SIG-M5 treated with dmso at 0.1 percent for 504 hours (cell line): ENCODE measurements around the gene CLCF1.
A peak's percentile ranks its signal among the peaks of the same experiment; 100 is the strongest.
"Not testable (repeated sequence)": the region's sequence is repeated elsewhere in the genome, so short reads cannot be mapped to it uniquely, and the experiment has no call there.

Experiments
- DNase-seq: peaks from one replicate; lab custom pipeline; 2025; ENCODE audit not compliant: unreplicated experiment; lab: John Stamatoyannopoulos, UW

The CLCF1 gene

DNA sequence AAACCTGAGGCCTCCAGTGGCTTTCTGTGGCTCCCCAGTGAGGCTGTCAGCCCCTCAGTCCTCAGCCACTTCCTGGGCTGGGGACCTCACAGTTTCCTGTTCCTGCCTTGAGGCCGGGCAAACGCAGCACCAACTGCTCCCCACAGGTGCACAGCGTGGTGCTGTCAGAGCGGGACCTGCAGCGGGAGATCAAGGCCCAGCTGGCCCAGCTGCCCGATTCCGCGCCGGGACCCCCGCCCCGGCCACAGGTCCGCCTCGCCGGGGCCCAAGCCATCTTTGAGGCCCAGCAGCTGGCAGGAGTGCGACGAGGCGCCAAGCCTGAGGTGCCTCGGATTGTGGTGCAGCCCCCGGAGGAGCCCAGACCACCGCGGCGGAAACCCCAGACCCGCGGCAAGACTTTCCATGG lies 35.9 kb upstream of the CLCF1 start:
- DNase-seq = no peak

DNA sequence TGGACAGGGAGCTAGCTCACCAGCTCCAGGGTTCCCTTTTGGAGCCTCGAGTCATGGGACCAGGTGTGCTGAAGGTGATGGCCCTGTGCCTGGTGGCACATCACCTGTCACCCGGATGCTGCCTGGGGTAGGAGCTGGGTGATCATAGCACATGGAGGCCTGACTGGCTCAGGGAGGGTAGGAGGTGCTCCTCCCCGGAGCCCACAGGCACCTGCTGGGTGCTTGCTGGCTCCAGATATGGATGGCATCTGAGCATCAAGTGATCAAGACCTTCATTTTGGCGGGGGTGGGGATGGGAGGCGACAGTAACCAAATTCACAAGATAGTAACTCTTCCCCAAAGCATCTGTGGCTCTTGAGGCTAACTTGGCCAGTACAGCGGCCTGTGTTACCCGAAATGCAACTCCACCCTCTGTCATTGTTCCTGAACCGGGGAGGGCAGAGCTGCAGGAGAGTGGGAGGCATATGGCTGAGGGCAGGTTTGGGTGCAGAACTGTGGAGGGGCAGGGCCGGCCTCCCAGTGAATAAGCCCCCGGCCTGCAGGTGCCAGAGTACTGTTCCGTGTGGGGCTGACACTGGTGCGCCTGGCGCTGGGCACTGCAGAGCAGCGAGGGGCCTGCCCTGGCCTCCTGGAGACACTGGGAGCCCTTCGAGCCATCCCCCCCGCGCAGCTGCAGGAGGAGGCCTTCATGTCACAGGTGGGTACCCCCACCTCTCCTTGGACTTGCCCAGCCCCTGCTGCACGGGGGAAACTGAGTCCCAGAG lies 35.2 kb upstream of the CLCF1 start:
- DNase-seq = no peak

DNA sequence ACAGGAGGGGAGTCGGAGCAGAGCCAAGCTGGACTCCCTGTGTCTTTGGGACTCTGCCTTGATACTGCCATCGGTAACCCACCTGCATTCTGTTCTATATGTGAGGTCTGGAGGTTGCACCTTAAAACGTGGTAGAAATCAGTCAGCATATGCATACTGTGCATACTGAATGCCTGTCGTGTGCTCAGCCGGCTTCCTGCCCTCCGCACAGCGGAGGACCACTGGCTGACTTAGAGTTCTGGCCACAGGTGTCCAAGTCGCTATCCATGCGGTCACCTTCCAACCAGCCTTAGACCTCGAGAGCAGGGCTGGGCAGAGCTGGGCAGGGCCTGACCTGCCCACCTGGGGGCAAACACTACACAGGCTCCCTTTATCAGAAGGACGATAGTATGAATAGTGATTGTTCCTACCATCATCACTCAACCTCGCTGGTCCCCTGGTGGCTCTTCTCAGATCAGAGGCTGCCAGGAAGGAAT lies 34.3 kb upstream of the CLCF1 start:
- DNase-seq = no peak

DNA sequence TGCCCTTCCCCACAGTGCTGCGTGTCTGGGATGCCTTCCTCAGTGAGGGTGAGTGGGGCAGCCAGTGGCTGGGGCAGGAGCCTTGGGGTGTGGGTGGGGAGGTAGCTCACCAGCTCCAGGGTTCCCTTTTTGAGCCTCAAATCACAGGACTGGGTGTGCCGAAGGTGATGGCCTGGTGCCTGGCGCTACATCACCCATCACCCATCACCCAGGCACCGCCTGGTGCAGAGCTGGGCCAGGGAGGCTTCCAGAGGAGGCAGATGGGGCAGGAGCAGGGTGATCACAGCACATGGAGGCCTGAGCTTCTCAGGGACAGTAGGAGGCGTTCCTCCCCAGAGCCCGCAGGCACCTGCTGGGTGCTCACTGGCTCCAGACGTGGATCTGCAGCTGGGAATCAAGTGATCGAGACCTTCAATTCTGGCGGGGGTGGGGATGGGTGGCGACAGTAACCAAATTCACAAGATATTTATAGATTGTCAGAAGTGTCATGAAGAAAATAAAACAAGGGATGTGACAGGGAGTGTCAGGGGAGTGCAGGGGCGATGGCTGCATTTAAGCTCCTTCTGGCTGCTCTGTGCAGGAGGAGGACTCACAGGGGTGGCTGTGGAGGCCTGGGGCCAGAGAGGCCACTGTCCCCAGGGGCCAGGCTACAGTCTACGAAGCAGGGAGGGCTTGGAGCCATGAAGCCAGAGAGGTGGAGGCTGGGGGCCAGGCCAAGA lies 33.7 kb upstream of the CLCF1 start:
- DNase-seq = no peak

DNA sequence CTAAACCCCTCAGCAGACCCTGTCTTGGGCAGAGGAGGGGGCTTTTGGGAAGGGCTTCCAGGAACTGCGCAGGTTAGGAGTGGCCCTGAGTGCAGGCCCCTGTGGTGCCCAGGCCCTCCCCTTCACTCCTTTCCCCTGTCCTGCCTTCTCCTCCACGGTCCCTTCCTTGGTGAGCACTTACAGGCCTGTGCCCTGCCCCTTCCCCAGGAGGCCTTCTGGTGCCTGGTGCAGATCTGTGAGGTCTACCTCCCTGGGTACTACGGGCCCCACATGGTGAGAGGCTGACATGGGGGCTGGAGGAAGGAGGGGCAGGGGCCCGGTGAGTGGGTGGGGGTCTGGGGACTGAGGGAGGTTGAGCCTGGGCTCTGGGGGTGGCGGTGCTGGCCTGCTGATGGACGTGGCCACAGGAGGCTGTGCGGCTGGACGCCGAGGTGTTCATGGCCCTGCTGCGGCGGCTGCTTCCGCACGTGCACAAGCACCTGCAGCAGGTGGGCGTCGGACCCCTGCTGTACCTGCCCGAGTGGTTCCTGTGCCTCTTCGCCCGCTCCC lies 33.1 kb upstream of the CLCF1 start:
- no peak for DNase-seq

DNA sequence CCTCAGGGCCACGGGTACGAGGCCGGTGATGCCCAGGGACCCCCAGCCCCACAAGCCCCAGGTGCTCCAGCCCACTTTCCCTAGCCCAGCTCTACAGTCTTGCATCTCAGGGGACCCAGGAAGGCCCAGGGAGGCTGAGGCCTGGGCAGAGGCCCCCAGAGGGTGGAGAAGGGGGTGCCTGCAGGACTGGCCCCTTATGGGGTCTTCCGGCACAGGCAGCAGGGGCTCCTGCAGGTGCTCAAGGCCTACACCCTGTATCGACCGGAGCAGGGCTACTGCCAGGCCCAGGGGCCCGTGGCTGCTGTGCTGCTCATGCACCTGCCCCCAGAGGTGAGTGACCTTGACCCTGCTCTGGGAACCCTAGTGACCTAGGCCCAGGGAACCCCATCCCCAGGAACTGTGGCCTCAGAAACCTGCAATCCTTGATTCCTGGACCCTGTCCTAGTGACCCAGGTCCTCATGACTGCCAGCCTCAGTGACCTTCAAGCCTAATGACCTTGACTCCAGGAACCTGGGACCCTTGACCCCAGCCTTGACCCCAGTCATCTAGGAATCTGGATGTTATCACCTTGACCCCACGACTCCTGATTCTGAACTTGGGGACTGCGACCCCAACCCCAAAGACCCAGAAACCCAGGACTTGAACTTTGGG lies 32.4 kb upstream of the CLCF1 start:
- no peak for DNase-seq

DNA sequence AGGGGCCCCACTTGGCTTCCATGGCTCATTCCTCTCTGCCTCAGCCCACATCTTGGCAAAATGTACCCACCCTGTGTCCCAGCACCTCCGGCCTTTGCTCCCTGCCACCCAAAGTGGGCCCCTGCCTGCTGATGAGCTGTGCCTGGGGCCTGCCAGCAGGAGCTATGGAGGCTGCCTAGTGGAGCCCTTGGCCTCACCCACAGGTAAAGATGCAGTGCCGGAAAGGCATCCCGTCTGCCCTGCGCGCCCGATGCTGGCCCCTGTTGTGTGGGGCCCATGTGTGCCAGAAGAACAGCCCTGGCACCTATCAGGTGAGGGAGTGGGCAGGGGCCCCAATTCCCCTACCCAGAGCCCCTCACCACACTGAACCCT lies 31.8 kb upstream of the CLCF1 start:
- DNase-seq = no peak

DNA sequence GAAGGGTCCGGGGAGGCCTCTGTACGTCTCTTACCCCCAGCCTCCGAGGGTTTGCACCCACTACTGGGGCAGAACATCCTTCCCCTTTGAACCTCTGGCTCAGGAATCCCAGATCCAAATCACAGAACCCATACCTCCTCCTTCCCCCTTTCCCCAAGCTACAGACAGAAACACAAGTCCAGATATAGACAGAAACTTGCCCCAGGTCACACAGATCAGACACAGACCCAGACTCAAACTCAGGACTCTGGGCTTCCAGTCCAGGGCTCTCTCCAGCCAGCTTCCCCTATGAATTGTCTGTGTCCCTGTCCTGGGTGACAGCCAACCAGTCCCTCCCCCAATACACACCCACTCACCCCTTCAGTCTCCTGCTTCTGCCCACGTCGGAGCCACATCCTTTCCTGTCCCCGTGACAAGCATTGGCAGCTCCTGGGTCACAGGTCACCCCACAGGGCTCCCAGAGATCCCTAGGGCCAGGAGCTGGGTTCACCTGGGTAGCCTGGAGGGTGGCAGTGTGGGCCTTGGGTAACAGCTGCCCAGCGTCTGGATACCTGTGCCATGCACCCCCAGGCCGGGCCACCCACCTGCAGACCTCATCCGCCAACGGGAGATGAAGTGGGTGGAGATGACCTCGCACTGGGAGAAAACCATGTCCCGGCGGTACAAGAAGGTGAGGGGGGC lies 31.3 kb upstream of the CLCF1 start:
- DNase-seq = no peak

DNA sequence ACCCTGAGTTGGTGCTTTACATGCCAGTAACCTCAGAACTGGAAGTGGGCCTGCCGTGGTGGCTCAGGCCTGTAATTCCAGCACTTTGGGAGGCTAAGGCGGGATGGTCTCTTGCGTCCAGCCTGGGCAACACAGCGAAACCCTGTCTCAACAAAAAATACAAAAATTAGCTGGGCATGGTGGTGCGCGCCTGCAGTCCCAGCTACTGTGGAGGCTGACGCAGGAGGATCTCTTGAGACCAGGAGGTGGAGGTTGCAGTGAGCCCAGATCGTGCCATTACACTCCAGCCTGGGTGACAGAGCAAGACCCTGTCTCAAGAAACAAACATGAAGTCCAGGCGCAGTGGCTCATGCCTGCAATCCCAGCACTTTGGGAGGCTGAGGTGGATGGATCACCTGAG lies 29.7 kb upstream of the CLCF1 start:
- not testable (repeated sequence) for DNase-seq

DNA sequence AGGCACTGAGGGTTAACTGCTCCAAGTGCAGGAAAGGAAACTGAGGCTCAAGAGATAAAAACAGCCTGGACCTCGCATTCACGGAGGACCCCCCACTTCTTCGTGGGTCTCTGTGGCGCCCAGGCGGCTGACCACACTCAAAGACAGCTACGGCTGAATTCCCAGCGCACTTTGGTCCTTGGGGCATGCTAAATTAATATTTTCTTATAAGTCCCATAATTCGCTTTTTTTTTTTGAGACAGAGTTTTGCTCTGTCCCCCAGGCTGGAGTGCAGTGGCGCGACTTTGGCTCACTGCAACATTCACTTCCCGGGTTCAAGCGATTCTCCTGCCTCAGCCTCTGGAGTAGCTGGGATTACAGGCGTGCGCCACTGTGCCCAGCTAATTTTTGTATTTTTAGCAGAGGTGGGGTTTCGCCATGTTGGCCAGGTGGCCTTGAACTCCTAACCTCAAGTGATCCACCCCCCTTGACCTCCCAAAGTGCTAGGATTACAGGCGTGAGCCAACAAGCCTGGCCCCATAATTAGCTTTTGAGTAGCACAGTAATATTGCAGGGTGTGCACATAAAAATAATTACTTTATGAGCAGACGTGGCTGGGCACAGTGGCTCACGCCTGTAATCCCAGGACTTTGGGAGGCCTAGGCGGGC lies 28.9 kb upstream of the CLCF1 start:
- DNase-seq = not testable (repeated sequence)

DNA sequence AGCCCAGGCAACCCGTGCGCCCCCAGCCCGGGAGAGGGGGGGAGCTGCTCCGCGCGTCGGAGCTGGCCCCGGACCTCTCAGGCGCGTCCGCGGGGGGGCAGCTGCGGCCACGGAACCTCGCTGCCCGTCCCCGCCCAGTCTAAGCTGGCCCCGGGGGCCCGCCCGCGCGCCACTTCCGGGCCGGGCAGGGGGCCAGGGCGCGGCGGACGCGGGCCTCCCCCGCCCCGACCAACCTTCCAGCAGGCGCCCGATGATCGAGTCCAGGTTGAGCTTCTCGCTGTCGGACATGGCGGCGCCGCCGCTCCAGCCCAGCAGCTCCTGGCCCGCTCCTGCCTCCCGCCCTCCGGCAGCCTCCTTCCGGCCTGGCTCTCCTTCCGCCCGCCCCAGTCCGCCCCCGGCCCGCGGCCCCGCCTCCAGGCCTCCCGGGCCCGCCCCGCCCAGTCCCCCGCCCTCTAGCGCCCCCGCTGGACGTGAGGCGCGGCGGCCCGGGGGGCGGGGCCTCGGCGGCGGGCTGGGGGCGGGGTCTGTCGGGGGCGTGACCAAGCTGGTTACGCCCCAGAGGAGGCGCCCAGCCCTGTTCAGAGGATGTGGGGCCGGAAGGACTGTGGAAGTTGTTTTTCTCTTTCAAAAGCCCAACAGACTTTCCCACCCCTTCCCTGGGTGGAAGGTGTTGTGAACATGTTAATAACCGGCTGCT lies 28.2 kb upstream of the CLCF1 start, which contains the start of gene PPP1CA:
TSS of gene PPP1CA (minus strand) at position 364 of the 697 bp plus-strand sequence. CDS start at position 288, 76 bp downstream.
- DNase-seq = peak; percentile 90

DNA sequence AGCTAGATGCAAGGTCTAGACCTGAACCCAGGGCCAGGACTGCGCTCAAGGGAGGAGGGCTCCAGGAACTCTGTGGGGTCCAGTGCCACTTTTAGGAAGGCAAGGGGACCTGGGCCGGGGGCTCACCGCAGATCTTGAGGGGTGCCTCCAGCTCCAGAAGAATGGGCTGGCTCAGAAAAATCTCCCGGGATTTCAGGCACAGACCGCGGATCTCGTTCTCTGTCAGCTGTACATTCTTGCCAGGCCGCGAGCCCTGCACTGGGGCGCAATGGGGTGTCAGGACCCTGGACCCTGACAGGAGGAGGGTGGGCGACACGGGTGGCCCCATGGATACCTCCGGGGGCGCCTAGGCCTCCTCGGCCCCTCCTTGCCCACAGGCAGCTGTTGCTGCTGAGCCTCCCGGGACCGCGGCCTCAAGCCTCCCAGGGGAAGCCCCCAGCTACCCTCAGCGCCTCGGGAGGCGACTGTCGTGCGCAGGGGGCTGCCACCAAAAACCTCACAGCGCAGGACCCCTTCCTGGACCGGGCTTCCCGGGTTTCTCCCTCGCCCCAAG lies 27.6 kb upstream of the CLCF1 start:
- no peak for DNase-seq

DNA sequence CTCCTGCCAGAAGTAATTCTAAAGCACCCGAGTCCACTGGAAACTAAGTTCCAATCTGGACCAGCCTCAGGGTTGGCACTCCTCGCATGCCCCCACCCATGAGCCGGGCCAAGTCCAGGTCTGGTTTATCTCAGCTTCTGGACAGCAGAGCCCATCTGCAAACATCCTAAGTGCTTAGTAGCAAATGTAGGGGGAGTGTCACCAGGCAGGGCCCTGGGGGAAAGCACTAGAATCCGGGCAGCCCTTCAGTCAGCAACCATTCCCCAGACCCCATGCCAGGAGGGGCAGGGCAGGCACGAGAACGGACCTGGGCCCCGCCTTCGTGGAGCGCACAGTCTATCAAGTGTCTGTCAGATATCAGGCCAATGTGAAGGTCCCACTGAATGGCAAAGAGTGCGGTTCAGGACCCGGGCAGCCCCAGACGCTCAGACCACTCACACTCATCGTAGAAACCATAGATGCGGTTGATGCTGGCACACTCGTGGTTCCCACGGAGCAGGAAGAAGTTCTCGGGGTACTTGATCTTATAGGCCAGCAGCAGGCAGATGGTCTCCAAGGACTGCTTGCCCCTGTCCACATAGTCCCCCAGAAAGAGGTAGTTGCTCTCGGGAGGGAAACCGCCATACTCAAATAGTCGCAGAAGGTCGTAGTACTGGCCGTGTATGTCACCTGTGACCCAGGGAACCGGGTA lies 27.0 kb upstream of the CLCF1 start:
- DNase-seq = no peak

DNA sequence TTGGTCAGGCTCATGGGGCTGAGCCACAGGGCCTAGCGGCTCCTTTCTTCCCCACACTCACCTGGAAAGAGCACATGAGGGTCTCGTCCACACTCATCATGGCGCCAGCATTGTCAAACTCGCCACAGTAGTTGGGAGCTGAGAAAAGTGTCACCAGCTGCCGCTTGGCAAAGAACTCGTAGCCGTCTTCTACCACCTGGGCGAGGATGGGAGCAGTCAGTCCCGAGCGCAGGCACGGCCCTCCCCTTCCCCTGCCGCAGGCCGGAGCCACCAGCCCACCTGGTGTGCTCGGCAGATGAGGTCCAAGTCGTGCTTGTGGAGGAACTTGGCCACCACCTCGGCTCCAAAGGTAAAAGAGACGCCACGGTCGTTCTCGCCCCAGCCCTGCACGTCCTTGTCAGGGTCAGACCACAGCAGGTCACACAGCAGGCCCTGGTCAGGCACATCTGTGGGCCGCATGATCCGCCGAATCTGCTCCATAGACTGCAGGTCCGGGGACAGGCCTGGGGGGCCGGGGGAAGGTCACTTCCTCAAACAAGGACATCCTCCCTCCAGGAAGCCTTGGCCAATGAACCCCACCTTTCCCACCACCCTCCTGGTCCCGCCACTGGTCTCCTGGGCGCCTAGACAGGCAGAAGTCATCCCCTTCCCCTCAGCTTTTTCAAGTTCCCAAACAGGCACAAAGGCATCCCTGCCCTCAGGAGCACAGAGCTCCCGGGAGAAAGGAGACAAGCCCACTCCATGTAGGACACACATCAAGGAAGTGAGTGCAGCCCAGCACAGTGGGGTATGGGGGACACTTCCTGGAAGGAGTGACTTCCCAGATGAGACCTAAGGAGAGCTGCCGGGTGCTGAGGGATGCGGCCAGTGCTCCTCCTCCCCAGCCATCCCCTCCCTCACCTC lies 25.5 kb upstream of the CLCF1 start:
- DNase-seq = no peak

DNA sequence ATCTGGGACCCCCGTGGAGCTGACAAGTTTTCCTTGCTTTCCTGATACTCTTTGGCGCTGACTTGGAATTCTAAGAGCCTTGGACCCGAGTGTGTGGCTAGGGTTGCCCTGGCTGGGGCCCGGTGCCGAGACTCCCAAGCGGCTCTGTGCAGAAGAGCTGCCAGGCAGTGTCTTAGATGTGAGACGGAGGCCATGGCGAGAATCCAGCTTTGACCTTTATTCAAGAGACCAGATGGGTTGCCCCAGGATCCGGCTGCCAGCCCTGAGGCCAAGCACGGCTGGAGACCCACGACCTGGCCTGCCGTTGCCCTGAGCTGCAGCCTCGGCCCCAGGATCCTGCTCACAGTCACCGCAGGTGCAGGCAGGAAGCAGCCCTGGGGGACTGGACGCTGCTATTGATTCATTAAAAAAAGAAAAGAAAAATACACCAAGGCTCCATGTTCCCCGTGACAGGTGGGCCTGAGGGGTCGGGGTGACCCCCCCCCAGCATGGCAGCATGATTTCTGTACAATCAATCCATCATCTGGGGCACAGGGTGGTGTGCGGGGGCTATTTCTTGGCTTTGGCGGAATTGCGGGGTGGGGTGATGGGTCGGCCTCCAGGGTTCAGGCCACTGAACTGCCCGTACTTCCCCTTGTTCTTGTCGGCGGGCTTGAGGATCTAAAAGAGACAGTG lies 24.7 kb upstream of the CLCF1 start:
- DNase-seq = no peak

DNA sequence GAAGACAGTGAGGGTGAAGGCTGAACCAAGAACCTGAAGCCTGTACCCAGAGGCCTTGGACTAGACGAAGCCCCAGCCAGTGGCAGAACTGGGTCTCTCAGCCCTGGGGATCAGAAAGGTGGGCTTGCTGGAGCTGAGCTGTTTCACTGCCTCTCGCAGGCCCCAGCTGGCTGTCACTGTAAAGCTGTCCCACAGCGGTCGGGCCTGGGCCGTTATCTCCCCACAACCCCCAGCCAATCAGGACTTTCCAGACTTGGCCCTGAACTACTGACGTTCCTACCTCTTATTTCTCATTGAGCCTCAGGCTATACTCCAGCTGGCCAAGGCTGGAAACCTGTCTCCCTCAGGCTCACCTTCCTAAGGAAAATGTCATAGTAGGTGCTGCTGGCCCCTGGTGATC lies 24.1 kb upstream of the CLCF1 start:
- DNase-seq = no peak

DNA sequence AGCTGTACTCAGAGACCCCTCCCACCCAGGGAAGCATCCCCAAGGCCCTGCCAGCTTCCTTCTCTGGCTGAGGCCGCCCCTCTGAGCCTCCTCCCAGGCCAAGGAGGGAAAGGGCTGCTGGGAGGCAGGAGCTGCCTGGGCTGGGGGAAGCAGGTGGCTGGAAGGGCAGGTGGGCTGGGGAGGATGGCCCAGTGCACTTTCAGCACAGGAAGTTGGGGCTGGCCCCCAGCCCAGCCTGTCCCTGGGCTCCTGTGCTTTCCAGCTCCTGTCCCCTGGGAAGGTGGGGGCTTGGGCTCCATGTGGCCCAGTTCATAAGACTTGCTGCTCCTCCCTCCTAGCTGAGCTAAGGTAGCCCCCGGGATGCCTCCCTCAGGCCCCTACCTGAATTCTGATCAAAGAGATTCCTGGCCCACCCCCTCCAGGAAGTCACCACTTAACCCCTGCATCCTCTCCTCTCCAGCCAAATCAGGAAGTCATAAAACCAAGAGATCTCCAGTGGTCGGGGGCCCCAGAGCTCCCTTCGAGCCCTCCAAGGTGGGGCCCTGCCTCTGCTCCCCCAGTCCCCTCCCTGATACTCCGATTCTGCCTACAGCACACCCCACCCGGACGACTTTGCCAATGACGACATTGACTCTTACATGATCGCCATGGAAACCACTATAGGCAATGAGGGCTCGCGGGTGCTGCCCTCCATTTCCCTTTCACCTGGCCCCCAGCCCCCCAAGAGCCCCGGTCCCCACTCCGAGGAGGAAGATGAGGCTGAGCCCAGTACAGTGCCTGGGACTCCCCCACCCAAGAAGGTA lies 23.4 kb upstream of the CLCF1 start:
- DNase-seq = no peak
